A549 (cell line): ENCODE data around the gene RHOT2.

Experiments used
- EP300 ChIP-seq, 2 experiments: fragments of >200 bp; sonication (Bioruptor Twin); formaldehyde crosslinking; IDR thresholded peaks; 2 replicates in 1 of 2; 3 replicates in 1 of 2; pipeline ENCODE4 v1.6.1; 2016 to 2017
- KDM1A ChIP-seq: fragments of 200-600 bp; sonication (generic); IDR thresholded peaks from 2 replicates; pipeline ENCODE4 v1.6.1; 2016; ENCODE audit warnings: low read depth, mild to moderate bottlenecking
- TF ChIP-seq, protein P1 (sequence below): fragments of 200-600 bp; sonication (generic); IDR thresholded peaks from 2 replicates; pipeline ENCODE4 v1.6.1; 2016; ENCODE audit warnings: antibody characterized with exemption, mild to moderate bottlenecking, moderate library complexity

DNA sequence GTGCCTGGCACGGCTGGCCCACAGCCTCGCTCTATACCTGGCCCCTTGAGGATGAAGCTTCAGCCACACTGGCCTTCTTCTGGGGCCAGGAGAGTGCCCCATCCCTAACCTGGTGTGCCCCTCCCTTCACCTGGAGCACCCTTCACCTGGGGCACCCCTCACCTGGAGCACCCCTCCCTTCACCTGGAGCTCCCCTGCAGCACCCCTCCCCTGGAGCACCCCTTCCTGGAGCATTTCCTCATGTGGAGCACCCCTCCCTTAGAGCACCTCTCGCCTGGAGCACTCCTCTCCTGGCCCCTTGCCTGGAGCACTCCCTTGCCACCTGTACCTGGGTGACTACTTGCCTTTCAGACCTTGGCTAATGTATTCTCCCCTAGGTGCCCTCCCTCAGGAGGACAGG is 40.1 kb downstream of the RHOT2 start:
- TF ChIP-seq KDM1A (no peak), EP300 (IDR thresholded peaks at IDR 0.05) (no peak)
- TF ChIP-seq, protein P1, sequence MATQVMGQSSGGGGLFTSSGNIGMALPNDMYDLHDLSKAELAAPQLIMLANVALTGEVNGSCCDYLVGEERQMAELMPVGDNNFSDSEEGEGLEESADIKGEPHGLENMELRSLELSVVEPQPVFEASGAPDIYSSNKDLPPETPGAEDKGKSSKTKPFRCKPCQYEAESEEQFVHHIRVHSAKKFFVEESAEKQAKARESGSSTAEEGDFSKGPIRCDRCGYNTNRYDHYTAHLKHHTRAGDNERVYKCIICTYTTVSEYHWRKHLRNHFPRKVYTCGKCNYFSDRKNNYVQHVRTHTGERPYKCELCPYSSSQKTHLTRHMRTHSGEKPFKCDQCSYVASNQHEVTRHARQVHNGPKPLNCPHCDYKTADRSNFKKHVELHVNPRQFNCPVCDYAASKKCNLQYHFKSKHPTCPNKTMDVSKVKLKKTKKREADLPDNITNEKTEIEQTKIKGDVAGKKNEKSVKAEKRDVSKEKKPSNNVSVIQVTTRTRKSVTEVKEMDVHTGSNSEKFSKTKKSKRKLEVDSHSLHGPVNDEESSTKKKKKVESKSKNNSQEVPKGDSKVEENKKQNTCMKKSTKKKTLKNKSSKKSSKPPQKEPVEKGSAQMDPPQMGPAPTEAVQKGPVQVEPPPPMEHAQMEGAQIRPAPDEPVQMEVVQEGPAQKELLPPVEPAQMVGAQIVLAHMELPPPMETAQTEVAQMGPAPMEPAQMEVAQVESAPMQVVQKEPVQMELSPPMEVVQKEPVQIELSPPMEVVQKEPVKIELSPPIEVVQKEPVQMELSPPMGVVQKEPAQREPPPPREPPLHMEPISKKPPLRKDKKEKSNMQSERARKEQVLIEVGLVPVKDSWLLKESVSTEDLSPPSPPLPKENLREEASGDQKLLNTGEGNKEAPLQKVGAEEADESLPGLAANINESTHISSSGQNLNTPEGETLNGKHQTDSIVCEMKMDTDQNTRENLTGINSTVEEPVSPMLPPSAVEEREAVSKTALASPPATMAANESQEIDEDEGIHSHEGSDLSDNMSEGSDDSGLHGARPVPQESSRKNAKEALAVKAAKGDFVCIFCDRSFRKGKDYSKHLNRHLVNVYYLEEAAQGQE, result no peak
